GM21717 (cell line): ENCODE data around the gene CDKN2D.

ENCODE experiments used
- ATAC-seq: cut with Tn5 transposase; IDR thresholded peaks from one replicate; pipeline ENCODE4 v1.9.1; 2021; ENCODE audit warnings: mild to moderate bottlenecking, moderate library complexity; ENCODE audit not compliant: unreplicated experiment

The CDKN2D gene

GRCh38 chr19:10521461-10522171, 47.2 kb downstream of the CDKN2D start:
- no peak for ATAC-seq

DNA sequence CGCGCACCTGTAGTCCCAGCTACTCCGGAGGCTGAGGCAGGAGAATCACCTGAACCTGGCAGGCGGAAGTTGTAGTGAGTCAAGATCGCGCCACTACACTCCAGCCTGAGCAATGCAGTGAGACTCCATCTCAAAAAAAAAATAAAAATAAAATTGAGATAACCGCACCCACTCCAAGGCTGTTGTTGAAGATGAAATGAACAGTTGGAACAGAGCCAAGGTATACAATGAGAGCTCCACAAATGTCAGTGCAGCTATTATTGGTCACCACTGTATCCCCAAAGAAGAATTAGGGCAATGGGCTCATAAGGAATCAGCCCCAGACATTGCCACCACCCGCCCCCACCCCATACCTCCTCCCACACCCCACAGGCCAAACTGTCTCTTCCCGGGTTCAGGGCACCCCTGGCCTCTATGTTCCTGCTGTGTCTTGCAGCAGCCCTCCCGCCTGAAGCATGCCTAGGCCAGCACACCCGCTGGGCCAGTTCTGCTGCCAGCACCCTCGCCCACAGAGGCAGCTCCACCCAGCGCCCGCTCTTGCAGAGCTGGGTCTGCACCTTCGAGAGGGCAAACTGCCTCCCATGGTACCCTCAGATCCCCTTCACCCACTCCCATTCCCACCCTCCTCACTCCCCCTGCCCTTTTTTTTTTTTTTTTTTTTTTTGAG, 48.0 kb downstream of the CDKN2D start:
- no peak for ATAC-seq

DNA sequence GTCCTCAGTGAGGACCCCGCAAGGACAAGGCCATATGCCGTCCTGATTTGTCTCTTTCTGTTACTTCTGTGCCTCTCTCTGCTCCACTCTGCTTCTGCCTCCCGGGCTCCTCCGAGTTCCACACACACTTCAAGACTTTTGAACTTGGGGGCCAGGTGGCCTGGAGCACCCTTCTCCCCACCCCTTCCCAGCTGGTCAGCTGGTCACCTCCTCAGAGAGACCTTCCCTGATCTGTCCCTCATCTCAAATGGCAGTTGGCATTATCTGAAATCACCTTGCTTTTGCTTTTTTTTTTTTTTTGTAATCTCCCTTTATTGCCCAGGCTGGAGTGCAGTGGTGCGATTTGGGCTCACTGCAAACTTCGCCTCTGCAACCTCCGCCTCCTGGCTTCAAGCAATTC, 49.4 kb downstream of the CDKN2D start:
- ATAC-seq: no peak

GRCh38 chr19:10518444-10519361, 50.1 kb downstream of the CDKN2D start:
- ATAC-seq: no peak

- no peak for ATAC-seq
These were observed 50.9 kb downstream of the CDKN2D start for GRCh38 chr19:10517760-10518443.

DNA sequence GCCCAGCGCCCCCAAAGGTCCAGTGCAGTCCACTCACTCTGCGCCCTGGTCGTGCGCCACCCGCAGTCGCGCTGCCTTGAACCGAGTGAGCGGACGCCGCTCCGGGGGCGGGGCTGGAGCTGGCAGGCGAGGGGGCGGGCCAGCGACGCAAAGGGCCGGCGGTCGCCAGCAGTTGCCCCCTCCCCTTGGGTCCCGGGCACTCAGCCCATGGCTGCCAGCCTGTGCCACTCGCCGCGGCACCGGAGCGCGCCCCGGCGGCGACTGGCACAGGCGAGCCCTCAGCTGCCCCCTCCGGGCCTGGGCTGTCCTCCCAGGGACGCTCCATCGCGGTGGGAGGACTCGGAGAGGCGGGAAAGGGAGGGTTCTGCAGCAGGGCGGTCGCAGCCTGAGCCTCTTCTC, 51.4 kb downstream of the CDKN2D start, which contains the start of gene S1PR5:
S1PR5 (minus strand) TSS at position 87 of the 399 bp plus-strand sequence. CDS start 2,436 bp downstream, outside the sequence.
- no peak for ATAC-seq

GRCh38 chr19:10516671-10517286, 52.0 kb downstream of the CDKN2D start:
- no peak for ATAC-seq
